Spleen (tissue), 7 donors: ENCODE data around the gene LIN37.

ENCODE experiments used
- POLR2A ChIP-seq, 3 donors: fragments of 450-650 bp; IDR thresholded peaks; one replicate each; pipeline ENCODE4 v1.5.1; 2017; ENCODE audit warnings: antibody characterized with exemption in 3 of 3, mild to moderate bottlenecking in 1 of 3
- POLR2AphosphoS5 ChIP-seq, 3 donors: sonication (generic); formaldehyde crosslinking; IDR thresholded peaks; one replicate each; pipeline ENCODE4 v1.5.1; 2017; ENCODE audit warnings: antibody characterized with exemption in 3 of 3
- TF ChIP-seq, protein P1 (sequence below), 11 experiments: fragments of 200-600 bp in 7 of 11; fragments of 450-650 bp in 4 of 11; sonication (generic) in 4 of 11; IDR thresholded peaks in 8 of 11; conservative IDR thresholded peaks in 3 of 11; 1 replicate in 7 of 11; 2 replicates in 4 of 11; pipeline versions ENCODE4 v1.4.0 to v1.8.0; 2016 to 2021; ENCODE audit warnings: antibody characterized with exemption in 11 of 11, inconsistent platforms in 4 of 11, mild to moderate bottlenecking in 1 of 11
- donor health status: DM: no; HTN: no; CAD: no; lungs with moderate emphysema.
- donor health status: DM: no; HTN: no; CAD: no.
- donor health status: DM: no; HTN: no; CAD: no.

DNA sequence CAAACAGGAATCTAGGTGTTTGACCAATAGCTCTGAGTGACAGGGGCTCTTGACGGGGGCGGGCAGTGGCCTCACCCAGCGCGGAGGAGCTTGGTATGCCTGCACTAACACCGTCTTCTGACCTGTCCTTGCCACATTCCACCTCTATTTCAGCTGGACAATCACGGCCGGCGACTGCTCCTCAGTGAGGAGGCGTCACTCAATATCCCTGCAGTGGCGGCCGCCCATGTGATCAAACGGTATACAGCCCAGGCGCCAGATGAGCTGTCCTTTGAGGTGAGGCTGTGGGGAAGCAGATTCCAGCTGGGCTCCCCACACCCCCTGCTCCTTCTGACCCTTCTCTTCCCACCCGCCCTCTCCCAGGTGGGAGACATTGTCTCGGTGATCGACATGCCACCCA, 31.7 kb downstream of the LIN37 start:
- TF ChIP-seq, protein P1, sequence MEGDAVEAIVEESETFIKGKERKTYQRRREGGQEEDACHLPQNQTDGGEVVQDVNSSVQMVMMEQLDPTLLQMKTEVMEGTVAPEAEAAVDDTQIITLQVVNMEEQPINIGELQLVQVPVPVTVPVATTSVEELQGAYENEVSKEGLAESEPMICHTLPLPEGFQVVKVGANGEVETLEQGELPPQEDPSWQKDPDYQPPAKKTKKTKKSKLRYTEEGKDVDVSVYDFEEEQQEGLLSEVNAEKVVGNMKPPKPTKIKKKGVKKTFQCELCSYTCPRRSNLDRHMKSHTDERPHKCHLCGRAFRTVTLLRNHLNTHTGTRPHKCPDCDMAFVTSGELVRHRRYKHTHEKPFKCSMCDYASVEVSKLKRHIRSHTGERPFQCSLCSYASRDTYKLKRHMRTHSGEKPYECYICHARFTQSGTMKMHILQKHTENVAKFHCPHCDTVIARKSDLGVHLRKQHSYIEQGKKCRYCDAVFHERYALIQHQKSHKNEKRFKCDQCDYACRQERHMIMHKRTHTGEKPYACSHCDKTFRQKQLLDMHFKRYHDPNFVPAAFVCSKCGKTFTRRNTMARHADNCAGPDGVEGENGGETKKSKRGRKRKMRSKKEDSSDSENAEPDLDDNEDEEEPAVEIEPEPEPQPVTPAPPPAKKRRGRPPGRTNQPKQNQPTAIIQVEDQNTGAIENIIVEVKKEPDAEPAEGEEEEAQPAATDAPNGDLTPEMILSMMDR (IDR thresholded peaks at IDR 0.05 in 8 of 11, conservative IDR thresholded peaks at IDR 0.05 in 3 of 11), result no peak
- TF ChIP-seq POLR2A (IDR thresholded peaks at IDR 0.05), result no peak
- no peak for TF ChIP-seq POLR2AphosphoS5 (IDR thresholded peaks at IDR 0.05)
